Measurements from ENCODE around the gene MAML2. TPM values are rescaled to one million over a fixed set of nuclear protein-coding genes. Genes with fewer than 3 reads are reported as not detected.

The MAML2 gene
- total RNA-seq, 3 donors from 2014 or later (not counting 1 experiment from before 2014, with no cell fraction given) = 14.2 to 20.5 (median 16.1) TPM

GRCh38 chr11:96218006-96218405, 125.0 kb downstream of the MAML2 start:
- 86% methylated on average over 5 of the region's 5 CpGs for WGBS (ENCODE audit: insufficient coverage)
- H3K36me3 ChIP-seq (ENCODE audit: control insufficient read depth, insufficient read depth, low read length) = no peaks in the 10 kb centered on the region
- intact Hi-C loops (cut with micrococcal nuclease) = loop anchor here (5.0 kb wide), 1 partner anchor 34 kb away; no protein-coding TSS in a partner anchor

GRCh38 chr11:96217206-96217605, 125.8 kb downstream of the MAML2 start:
- Mint-ChIP-seq H3K9me3 (no peaks in the 10 kb centered on the region), H3K4me1 (peaks cover 62 to 64% of the 10 kb centered on the region in 2 donors), H3K27me3 (ENCODE audit: low read depth in 2 of 2) (no peaks in the 10 kb centered on the region), H3K4me3 (peak overlapping the region; percentile 26), H3K27ac (peak overlapping the region; percentile 89 to 90), H3K36me3 (no peaks in the 10 kb centered on the region)
- DNase-seq (no peak), ATAC-seq (no peak)
- no peak for TF ChIP-seq CTCF (IDR thresholded peaks at IDR 0.05)
- Histone ChIP-seq H3K9me3 (ENCODE audit: control insufficient read depth, insufficient read depth, low read length) (no peaks in the 10 kb centered on the region), H3K4me3 (ENCODE audit: low read length) (no peak overlapping the region), H3K4me1 (ENCODE audit: control insufficient read depth, insufficient read depth, low read length) (peaks cover 45% of the 10 kb centered on the region), H3K36me3 (ENCODE audit: control insufficient read depth, insufficient read depth, low read length) (no peaks in the 10 kb centered on the region), H3K27me3 (ENCODE audit: control insufficient read depth, insufficient read depth, low read length) (no peaks in the 10 kb centered on the region), H3K27ac (ENCODE audit: low read length) (no peak overlapping the region)
- 97% methylated on average over 5 of the region's 5 CpGs for WGBS (ENCODE audit: insufficient coverage)
- intact Hi-C loops (cut with micrococcal nuclease) = loop anchor here (5.0 kb wide), 1 partner anchor 35 kb away; no protein-coding TSS in a partner anchor

More at GRCh38 chr11:96218006-96218405, 125.0 kb downstream of the MAML2 start:
- TF ChIP-seq CTCF (IDR thresholded peaks at IDR 0.05) = no peak
- Histone ChIP-seq H3K9me3 (ENCODE audit: control insufficient read depth, insufficient read depth, low read length) (no peaks in the 10 kb centered on the region), H3K4me3 (ENCODE audit: low read length) (no peak overlapping the region), H3K27ac (ENCODE audit: low read length) (no peak overlapping the region), H3K27me3 (ENCODE audit: control insufficient read depth, insufficient read depth, low read length) (no peaks in the 10 kb centered on the region), H3K4me1 (ENCODE audit: control insufficient read depth, insufficient read depth, low read length) (peaks cover 43% of the 10 kb centered on the region)
- no peak for ATAC-seq
- Mint-ChIP-seq H3K27me3 (ENCODE audit: low read depth in 2 of 2) (no peaks in the 10 kb centered on the region), H3K9me3 (no peaks in the 10 kb centered on the region), H3K4me3 (no peak overlapping the region), H3K27ac (peak overlapping the region in 1 of 2 donors; percentile 90), H3K36me3 (no peaks in the 10 kb centered on the region), H3K4me1 (peaks cover 54 to 59% of the 10 kb centered on the region in 2 donors)
- no peak for DNase-seq

- DNase-seq = peak in 1 of 2 donors; percentile 48
- intact Hi-C loops (cut with micrococcal nuclease) = loop anchor here (2.0 to 5.0 kb wide), 2 partner anchors 36 to 127 kb away; partner anchors contain the start of gene MAML2
- H3K4me3 ChIP-seq (ENCODE audit: low read length) = no peak overlapping the region
Measured at GRCh38 chr11:96215826-96216225, 127.2 kb downstream of the MAML2 start.

More at GRCh38 chr11:96215826-96216225, 127.2 kb downstream of the MAML2 start:
- peak in 1 of 3 donors; percentile 33 for ATAC-seq
- Mint-ChIP-seq H3K4me1 (peaks cover 58 to 61% of the 10 kb centered on the region in 2 donors), H3K36me3 (no peaks in the 10 kb centered on the region), H3K27me3 (ENCODE audit: low read depth in 2 of 2) (no peaks in the 10 kb centered on the region), H3K27ac (peak overlapping the region; percentile 89 to 90), H3K9me3 (no peaks in the 10 kb centered on the region), H3K4me3 (peak overlapping the region; percentile 65)
- peak overlapping the region; percentile 83 for H3K27ac ChIP-seq (ENCODE audit: low read length)
- H3K9me3 ChIP-seq (ENCODE audit: control insufficient read depth, insufficient read depth, low read length) = no peaks in the 10 kb centered on the region
- TF ChIP-seq CTCF (IDR thresholded peaks at IDR 0.05) = no peak
- H3K27me3 ChIP-seq (ENCODE audit: control insufficient read depth, insufficient read depth, low read length) = no peaks in the 10 kb centered on the region
- peaks cover 41% of the 10 kb centered on the region for H3K4me1 ChIP-seq (ENCODE audit: control insufficient read depth, insufficient read depth, low read length)
- H3K36me3 ChIP-seq (ENCODE audit: control insufficient read depth, insufficient read depth, low read length) = no peaks in the 10 kb centered on the region
